Measurements from ENCODE around the gene GRIK5. TPM values are rescaled to one million over a fixed set of nuclear protein-coding genes. Genes with fewer than 3 reads are reported as not detected.
A peak's percentile ranks its signal among the peaks of the same experiment; 100 is the strongest.

GRIK5 gene
- total RNA-seq, 1 donor from 2014 or later = 4.0 TPM

GRCh38 chr19:41951686-41952172 lies 118.3 kb downstream of the GRIK5 start:
- peak; percentile 82 for ATAC-seq (ENCODE audit: poor library complexity)
- intact Hi-C loops (cut with DNase I) = loop anchor here (5.0 kb wide), 1 partner anchor 79 kb away; no protein-coding TSS in a partner anchor
- DNase-seq = peak; percentile 85

Other genes with a start within 250 kb of the GRIK5 start
- gene LYPD4, start 225.5 kb downstream of the GRIK5 start, total RNA-seq = not detected
- gene DMRTC2, start 225.2 kb downstream of the GRIK5 start, total RNA-seq = not detected
- gene RPS19, start 210.0 kb downstream of the GRIK5 start, total RNA-seq = 586 TPM
- gene CD79A, start 192.9 kb downstream of the GRIK5 start, total RNA-seq = not detected
- gene ARHGEF1, start 187.0 kb downstream of the GRIK5 start, total RNA-seq = 30.1 TPM
- gene ERFL, start 141.8 kb downstream of the GRIK5 start, total RNA-seq = not detected
- gene RABAC1, start 110.9 kb downstream of the GRIK5 start, total RNA-seq = 62.1 TPM
- 388 TPM for gene ATP1A3, start 76.0 kb downstream of the GRIK5 start, total RNA-seq
- gene ZNF574, start 6.0 kb upstream of the GRIK5 start, total RNA-seq = 8.4 TPM
- gene POU2F2, start 62.2 kb upstream of the GRIK5 start, total RNA-seq = 0.91 TPM
- 14.8 TPM for gene DEDD2, start 147.5 kb upstream of the GRIK5 start, total RNA-seq
- 5.4 TPM for gene ZNF526, start 150.1 kb upstream of the GRIK5 start, total RNA-seq
- 35.6 TPM for gene GSK3A, start 172.4 kb upstream of the GRIK5 start, total RNA-seq
- 42.1 TPM for gene ERF, start 184.9 kb upstream of the GRIK5 start, total RNA-seq
- 33.6 TPM for gene CIC, start 199.0 kb upstream of the GRIK5 start, total RNA-seq
- gene PRR19, start 231.9 kb upstream of the GRIK5 start, total RNA-seq = not detected
- gene PAFAH1B3, start 232.4 kb upstream of the GRIK5 start, total RNA-seq = 4.3 TPM
- 0.11 TPM for gene TMEM145, start 243.1 kb upstream of the GRIK5 start, total RNA-seq

All from Right ventricle myocardium superior (tissue), 1 donor.